Measurements from ENCODE around the gene TMEM151B. TPM values are rescaled to one million over a fixed set of nuclear protein-coding genes. Genes with fewer than 3 reads are reported as not detected.

The TMEM151B gene
- total RNA-seq, 1 donor from 2014 or later, result 0.13 TPM

DNA sequence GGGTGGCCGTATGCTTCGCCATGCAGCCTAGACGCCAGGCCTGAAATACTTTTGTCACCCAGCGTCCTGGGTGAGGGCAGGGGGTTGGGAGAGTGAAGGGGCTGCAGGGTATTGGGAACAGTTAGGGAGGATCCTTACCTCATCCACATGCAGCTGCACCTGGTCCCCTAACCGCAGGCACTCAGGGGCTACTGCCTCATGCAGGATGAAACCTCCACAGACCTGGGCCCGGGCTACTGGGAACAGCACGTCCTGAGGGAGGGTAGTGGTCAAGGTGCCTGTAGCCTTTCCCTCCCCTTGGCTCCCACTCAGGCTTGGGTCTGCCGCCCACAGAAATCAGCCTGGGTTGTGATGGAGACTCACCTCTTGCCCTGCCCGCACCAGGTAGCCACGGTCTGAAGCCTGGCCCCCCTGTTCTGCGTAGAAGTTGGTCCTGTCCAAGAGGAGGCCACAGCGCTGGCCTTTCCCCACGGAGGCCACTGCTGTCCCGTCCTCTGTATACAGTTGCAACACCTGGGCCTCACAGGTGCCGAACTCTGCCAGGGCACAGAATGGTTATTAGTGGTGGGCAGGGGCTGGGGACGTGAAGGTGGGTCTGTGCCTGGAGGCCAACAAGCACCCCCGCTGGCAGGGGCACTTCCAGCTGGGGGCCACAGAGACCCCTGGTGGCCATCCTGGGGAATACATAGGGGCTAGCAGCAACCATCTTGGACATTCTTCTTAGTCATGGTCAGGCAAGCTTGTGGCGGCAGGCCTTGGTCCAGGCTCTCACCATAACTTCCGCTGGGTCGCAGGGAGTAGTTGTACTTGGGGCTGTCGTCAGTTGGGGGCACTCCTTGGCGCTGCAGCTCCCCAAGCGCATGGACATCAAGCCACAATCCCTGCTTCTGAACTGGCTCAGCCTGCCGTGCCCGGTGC, 34.3 kb downstream of the TMEM151B start:
- H3K27ac Mint-ChIP-seq, result no peak overlapping the region
- no peaks in the 10 kb centered on the region for H3K9me3 ChIP-seq (ENCODE audit: low read depth)
- no peak overlapping the region for H3K9ac ChIP-seq
- H3K4me1 ChIP-seq, result no peaks in the 10 kb centered on the region
- H3K36me3 ChIP-seq, result no peaks in the 10 kb centered on the region
- H4K20me1 ChIP-seq (ENCODE audit: low read depth), result peaks cover 3% of the 10 kb centered on the region
- H3K36me3 Mint-ChIP-seq, result peaks cover 34% of the 10 kb centered on the region
- H3K9me3 Mint-ChIP-seq, result no peaks in the 10 kb centered on the region
- H3K4me3 ChIP-seq, result no peak overlapping the region
- DNase-seq (ENCODE audit: low spot score), result peak; percentile 71
- no peak overlapping the region for H3K4me2 ChIP-seq
- no peak overlapping the region for H3K4me3 Mint-ChIP-seq
- no peaks in the 10 kb centered on the region for H3F3A ChIP-seq (ENCODE audit: low read depth)
- no peaks in the 10 kb centered on the region for H3K79me2 ChIP-seq (ENCODE audit: low read depth)
- no peak overlapping the region for H2AFZ ChIP-seq (replicated peaks)
- peaks cover 4% of the 10 kb centered on the region for H3K27me3 Mint-ChIP-seq (ENCODE audit: insufficient read depth, low read depth)
- TF ChIP-seq EZH2phosphoT487 (IDR thresholded peaks at IDR 0.05) (no peak), EZH2 (IDR thresholded peaks at IDR 0.05) (no peak)
- TF ChIP-seq, protein P1, sequence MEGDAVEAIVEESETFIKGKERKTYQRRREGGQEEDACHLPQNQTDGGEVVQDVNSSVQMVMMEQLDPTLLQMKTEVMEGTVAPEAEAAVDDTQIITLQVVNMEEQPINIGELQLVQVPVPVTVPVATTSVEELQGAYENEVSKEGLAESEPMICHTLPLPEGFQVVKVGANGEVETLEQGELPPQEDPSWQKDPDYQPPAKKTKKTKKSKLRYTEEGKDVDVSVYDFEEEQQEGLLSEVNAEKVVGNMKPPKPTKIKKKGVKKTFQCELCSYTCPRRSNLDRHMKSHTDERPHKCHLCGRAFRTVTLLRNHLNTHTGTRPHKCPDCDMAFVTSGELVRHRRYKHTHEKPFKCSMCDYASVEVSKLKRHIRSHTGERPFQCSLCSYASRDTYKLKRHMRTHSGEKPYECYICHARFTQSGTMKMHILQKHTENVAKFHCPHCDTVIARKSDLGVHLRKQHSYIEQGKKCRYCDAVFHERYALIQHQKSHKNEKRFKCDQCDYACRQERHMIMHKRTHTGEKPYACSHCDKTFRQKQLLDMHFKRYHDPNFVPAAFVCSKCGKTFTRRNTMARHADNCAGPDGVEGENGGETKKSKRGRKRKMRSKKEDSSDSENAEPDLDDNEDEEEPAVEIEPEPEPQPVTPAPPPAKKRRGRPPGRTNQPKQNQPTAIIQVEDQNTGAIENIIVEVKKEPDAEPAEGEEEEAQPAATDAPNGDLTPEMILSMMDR (IDR thresholded peaks at IDR 0.05), result peak; percentile 82
- H3K27ac ChIP-seq, result no peak overlapping the region
- H3K27me3 ChIP-seq, result no peaks in the 10 kb centered on the region
- peaks cover 5% of the 10 kb centered on the region for H3K4me1 Mint-ChIP-seq

DNA sequence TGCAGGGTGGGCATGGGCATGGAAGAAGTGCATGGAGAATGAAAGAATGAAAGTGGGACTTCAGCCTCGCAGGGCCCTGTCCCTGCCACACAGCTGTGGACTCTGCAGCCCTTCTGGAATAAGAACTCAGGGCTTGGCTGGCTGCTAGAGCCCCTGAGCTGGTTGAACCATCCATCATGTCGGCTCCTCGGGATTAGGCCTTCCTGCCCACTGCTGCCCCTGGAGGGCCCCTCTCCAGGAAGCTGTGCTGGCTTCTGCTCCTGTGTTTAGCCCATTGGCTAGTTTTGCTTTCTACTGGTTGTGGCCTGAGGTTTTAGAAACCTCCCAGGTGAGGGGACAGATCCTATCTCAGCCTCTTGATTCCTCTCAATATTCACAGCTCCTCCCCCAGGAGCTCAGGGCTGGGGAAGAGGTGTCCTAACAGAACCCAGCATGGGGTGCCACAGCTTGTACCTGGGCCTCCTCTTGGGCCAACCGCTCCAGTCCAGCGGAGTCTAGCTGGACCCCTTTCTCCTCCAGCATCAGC, 35.0 kb downstream of the TMEM151B start:
- no peak overlapping the region for H3K4me2 ChIP-seq
- H3K9ac ChIP-seq, result no peak overlapping the region
- DNase-seq (ENCODE audit: low spot score), result no peak
- no peak overlapping the region for H3K27ac ChIP-seq
- no peaks in the 10 kb centered on the region for H3F3A ChIP-seq (ENCODE audit: low read depth)
- Mint-ChIP-seq H3K9me3 (no peaks in the 10 kb centered on the region), H3K4me1 (peaks cover 5% of the 10 kb centered on the region), H3K27ac (peak overlapping the region; percentile 38), H3K36me3 (peaks cover 35% of the 10 kb centered on the region), H3K27me3 (ENCODE audit: insufficient read depth, low read depth) (peaks cover 1% of the 10 kb centered on the region), H3K4me3 (no peak overlapping the region)
- no peaks in the 10 kb centered on the region for H3K4me1 ChIP-seq
- H3K4me3 ChIP-seq, result no peak overlapping the region
- TF ChIP-seq EZH2phosphoT487 (IDR thresholded peaks at IDR 0.05), result no peak
- TF ChIP-seq, protein P1 (IDR thresholded peaks at IDR 0.05), result no peak
- TF ChIP-seq EZH2 (IDR thresholded peaks at IDR 0.05), result no peak
- peaks cover 3% of the 10 kb centered on the region for H4K20me1 ChIP-seq (ENCODE audit: low read depth)
- no peaks in the 10 kb centered on the region for H3K79me2 ChIP-seq (ENCODE audit: low read depth)
- H3K36me3 ChIP-seq, result no peaks in the 10 kb centered on the region
- H3K9me3 ChIP-seq (ENCODE audit: low read depth), result no peaks in the 10 kb centered on the region
- H3K27me3 ChIP-seq, result no peaks in the 10 kb centered on the region
- H2AFZ ChIP-seq (replicated peaks), result no peak overlapping the region

DNA sequence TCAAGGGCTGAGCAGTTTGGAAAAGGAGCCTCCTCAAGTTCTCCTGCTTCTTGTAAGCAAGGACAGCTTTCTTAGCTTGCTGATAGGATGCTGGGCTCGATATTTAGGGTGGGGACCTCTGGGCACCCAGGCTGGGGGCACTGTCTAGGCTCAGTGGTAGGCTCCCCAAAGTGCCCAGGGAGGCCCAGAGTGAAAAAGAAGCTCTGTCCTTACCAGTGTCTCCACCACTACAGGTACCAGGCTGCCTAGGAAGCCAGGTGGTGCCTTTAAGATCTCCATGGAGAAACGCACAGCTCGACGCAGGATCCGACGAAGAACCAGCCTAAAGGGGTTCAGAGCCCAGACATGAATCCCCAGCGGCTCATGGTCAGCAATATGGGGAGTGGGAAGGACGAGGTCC, 36.5 kb downstream of the TMEM151B start:
- peaks cover 4% of the 10 kb centered on the region for H3K79me2 ChIP-seq (ENCODE audit: low read depth)
- H3K4me1 ChIP-seq, result no peaks in the 10 kb centered on the region
- no peak overlapping the region for H2AFZ ChIP-seq (replicated peaks)
- H3K9ac ChIP-seq, result no peak overlapping the region
- H3F3A ChIP-seq (ENCODE audit: low read depth), result no peaks in the 10 kb centered on the region
- peaks cover 8% of the 10 kb centered on the region for H3K4me1 Mint-ChIP-seq
- no peak for TF ChIP-seq EZH2phosphoT487 (IDR thresholded peaks at IDR 0.05)
- no peak overlapping the region for H3K4me3 ChIP-seq
- H3K36me3 Mint-ChIP-seq, result peaks cover 31% of the 10 kb centered on the region
- peaks cover 3% of the 10 kb centered on the region for H4K20me1 ChIP-seq (ENCODE audit: low read depth)
- no peaks in the 10 kb centered on the region for H3K36me3 ChIP-seq
- DNase-seq (ENCODE audit: low spot score), result no peak
- no peaks in the 10 kb centered on the region for H3K27me3 ChIP-seq
- H3K4me3 Mint-ChIP-seq, result no peak overlapping the region
- no peaks in the 10 kb centered on the region for H3K27me3 Mint-ChIP-seq (ENCODE audit: insufficient read depth, low read depth)
- no peak overlapping the region for H3K4me2 ChIP-seq
- H3K9me3 Mint-ChIP-seq, result no peaks in the 10 kb centered on the region
- no peak overlapping the region for H3K27ac ChIP-seq
- no peak overlapping the region for H3K27ac Mint-ChIP-seq
- H3K9me3 ChIP-seq (ENCODE audit: low read depth), result no peaks in the 10 kb centered on the region

DNA sequence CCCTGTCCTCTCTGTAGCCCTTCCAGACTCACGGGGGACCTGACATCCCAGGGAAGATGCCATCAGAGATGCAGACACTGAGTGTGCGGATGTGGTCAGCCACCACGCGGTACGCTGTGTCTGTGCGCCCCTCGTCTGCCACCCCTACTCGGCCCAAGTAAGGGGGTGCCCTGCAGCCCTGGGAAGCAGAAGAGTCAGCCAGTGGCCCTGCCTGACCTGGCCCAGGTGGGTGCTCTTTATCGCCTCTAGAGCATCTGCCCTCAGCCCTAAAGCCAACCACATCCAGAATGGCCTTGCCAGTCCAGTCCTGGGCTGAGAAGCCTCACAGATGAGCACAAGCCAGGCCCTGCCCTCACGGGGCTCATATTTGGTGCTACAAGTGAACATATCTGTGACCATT, 37.0 kb downstream of the TMEM151B start:
- Mint-ChIP-seq H3K4me1 (peaks cover 13% of the 10 kb centered on the region), H3K27me3 (ENCODE audit: insufficient read depth, low read depth) (no peaks in the 10 kb centered on the region), H3K4me3 (no peak overlapping the region), H3K27ac (no peak overlapping the region), H3K9me3 (no peaks in the 10 kb centered on the region), H3K36me3 (peaks cover 30% of the 10 kb centered on the region)
- Histone ChIP-seq H3K4me2 (no peak overlapping the region), H3K36me3 (no peaks in the 10 kb centered on the region), H3K4me1 (peaks cover 2% of the 10 kb centered on the region), H3K27me3 (no peaks in the 10 kb centered on the region), H3K27ac (no peak overlapping the region), H3K9me3 (ENCODE audit: low read depth) (no peaks in the 10 kb centered on the region), H3K79me2 (ENCODE audit: low read depth) (peaks cover 9% of the 10 kb centered on the region), H2AFZ (replicated peaks) (no peak overlapping the region), H3F3A (ENCODE audit: low read depth) (no peaks in the 10 kb centered on the region), H3K4me3 (no peak overlapping the region), H4K20me1 (ENCODE audit: low read depth) (peaks cover 3% of the 10 kb centered on the region), H3K9ac (no peak overlapping the region)
- TF ChIP-seq EZH2phosphoT487 (IDR thresholded peaks at IDR 0.05), result no peak
- no peak for TF ChIP-seq EZH2 (IDR thresholded peaks at IDR 0.05)
- TF ChIP-seq, protein P1 (IDR thresholded peaks at IDR 0.05), result no peak
- no peak for DNase-seq (ENCODE audit: low spot score)
